ENCODE data around the gene TLR9.

The TLR9 gene

GRCh38 chr3:52246728-52247408 is 21.4 kb upstream of the TLR9 start:
- no peak for DNase-seq (ENCODE audit: low spot score)

DNA sequence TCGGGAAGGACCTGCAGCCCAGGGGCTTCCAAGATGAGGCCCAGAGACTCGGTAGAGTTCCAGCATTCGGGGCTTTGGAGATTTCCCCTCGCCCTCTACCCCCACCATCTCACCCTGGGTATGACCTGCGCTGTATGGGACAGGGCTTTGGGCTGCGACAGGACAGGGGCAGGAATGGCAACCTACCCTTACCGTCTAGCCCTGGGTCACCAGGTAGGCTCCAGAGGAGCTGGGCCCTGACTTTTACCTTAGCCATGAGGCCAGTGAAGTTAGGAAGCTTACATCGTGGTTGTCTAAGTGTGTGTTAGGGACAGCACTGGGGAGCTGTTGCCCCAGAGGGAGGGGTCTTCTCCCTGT is 20.8 kb upstream of the TLR9 start:
- no peak for DNase-seq (ENCODE audit: low spot score)

DNA sequence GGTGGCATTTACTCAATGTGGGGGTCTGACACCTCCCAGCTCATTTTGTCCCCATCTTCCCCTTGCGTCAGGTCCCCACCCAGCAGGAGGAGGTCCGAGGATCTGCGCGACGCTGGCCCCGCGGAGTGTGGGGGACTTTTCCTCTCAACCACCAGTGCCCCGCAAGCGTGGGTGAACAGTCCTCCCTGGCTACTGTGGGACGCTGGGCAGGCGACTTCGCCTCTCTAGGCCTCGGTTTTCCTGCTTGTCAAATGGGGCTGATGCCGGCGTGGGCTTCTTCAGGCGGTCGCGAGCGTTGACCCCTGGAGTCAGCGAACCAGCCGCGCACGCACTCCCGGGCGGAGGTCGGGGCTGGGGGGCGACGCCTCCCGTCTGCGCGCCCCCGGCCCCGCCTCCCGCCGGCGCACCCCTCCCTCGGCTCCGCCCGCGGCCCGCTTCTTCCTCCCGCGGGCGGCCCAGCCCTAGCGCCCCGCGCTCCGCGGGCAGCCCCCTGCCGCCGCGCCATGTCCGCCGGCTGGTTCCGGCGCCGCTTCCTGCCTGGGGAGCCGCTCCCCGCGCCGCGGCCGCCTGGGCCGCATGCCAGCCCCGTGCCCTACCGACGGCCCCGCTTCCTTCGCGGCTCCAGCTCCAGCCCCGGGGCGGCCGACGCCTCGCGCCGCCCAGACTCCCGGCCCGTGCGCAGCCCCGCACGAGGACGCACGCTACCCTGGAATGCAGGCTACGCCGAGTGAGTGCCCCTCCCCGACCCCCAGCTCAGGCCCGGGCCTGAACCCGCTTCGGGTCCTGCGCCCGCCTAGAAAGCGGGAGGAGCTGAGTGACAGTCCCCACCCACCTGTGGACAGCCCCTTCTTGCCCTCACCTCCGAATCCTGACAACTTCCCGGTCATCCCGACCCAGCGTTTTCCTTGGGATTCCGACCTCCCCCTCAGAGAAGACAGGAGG is 20.1 kb upstream of the TLR9 start, which contains the start of gene PPM1M:
TSS of gene PPM1M (plus strand) at position 438 of the 942 bp plus-strand sequence. CDS start at position 504, 66 bp downstream.
- peak; percentile 71 for DNase-seq (ENCODE audit: low spot score)

- no peak for DNase-seq (ENCODE audit: low spot score)
Measured at GRCh38 chr3:52243791-52244628, 18.6 kb upstream of the TLR9 start.

DNA sequence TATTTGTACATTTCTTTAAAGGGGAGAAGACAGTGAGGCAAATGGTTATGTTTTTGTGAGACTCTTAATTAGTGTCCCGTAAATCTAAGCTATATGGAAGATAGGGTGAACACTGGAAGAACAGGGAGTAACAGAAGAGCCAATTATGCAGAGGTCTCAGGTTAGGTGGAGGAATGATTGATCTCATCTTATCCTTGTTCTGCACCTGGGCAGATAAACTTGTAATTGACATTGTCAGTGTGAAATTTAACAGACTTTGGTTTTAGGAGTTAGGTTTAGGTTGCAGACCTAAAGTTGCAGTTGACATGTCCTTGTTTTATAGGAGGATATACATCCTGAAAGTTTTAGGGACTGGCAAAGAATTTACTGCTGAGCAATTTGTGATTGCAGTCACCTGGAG is 16.6 kb upstream of the TLR9 start:
- no peak for DNase-seq (ENCODE audit: low spot score)

GRCh38 chr3:52240886-52241370 is 15.5 kb upstream of the TLR9 start:
- DNase-seq (ENCODE audit: low spot score) = no peak

DNA sequence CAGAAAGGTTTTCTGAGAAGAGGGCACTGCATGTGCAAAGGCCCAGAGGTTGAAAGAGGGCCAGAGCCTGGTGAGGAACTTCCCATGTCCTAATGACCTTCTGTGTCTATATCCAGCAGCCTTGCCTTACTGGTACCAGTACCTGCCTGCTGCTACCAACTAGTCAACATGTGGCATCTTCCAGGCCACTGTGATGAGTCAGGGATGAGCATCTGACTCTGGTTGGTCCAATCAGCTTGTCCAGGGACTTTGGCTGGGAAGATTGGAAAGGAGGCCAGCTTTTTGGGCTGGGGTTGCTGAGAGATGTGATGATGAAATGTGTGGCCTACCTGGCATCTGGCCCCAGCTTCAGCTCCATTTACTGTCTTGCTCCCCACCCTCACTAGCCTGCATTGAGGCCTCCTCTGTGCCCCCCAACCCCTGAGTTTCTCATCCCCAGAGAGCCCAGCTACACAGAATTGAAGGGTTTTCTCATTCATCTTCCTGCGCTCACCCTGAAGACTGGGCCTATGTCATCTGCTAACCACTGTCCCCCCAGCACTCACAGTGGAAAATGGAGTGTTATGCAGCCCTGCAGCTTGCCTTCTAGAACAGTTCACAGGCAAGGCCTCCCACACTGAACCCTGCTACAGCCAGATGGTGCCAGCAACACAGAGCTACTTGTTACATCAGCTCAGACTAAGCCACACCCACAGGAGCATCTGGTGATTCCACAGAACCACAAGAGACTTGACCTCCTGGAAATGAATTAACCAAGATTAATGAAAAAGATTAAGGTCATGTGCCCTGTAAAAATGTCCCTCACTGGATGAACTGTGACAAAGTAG is 14.8 kb upstream of the TLR9 start:
- no peak for DNase-seq (ENCODE audit: low spot score)

DNA sequence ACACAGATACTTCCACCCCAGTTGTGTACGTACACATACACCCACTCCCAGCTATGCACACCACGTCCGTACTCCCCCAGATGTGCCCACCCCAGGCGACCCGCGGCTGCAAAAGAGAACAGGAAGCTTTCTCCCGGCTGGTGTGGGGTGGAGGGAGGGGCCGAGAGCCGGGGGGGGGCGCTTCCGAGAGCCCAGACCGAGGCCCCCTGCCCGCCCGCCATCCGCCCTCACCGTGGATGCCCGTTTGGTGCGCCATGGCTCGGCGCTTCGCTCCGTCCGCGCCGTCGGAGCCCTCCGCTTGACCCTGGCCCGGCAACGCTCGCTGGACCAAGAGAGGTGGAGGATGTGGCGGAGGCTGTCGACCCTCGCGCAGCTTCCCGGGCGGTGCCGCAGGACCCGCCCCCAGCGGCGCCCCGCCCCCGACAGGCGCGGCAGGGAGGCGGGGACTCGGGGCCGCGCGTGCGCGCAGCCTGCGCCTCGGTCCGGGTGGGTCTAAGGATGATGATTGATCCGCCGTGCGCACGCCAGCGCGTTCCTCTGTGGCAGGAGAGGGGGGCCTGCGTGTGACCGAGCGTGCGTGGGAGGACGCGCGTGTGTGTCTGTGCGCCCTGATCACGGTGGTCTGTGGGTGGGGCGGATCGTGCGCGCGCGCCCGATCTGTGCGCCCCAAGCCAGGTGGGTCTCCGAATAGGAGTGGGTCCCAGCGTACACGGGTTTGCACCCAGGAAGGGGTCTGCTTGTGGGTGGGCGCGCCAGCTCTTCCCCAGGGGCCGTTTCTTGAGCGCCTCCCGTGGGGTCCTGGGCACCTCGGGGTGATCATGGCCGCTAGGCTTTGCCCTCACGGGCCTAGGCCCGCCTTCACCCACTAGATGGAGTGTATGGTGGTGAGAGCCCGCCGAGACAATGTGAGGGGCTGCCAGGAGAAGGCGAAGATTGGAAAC is 13.6 kb upstream of the TLR9 start, which contains the start of gene TWF2:
TSS of gene TWF2 (minus strand) at position 398 of the 941 bp plus-strand sequence. CDS start at position 256, 142 bp downstream.
- peak; percentile 76 for DNase-seq (ENCODE audit: low spot score)

GRCh38 chr3:52238193-52238760 is 12.8 kb upstream of the TLR9 start:
- no peak for DNase-seq (ENCODE audit: low spot score)

DNA sequence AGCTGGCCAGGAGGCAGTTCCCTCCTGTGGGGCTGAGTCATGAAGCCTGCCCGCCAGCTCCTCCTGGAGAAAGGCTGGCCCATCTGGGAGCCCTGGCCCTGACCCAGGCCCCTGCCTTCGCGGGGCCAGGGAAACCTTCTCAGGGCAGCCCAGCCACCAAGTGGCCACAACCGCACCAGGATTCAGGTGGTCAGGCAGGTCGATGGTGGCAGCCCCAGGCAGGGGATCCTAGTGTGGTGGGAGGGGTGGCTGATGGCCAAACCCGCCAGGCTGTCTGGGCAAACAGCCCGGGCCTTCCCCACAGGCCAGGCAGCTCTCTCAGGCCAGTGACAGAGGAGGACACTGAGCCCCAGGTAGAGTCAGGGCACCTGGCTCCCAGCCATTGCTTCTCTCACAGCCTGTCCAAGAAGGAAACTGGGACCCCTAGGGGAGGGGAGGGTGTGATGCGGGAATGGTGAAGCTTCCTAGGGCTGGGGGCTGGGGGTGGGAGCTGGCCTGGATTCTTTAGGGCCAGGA is 12.3 kb upstream of the TLR9 start:
- DNase-seq (ENCODE audit: low spot score) = peak; percentile 60

DNA sequence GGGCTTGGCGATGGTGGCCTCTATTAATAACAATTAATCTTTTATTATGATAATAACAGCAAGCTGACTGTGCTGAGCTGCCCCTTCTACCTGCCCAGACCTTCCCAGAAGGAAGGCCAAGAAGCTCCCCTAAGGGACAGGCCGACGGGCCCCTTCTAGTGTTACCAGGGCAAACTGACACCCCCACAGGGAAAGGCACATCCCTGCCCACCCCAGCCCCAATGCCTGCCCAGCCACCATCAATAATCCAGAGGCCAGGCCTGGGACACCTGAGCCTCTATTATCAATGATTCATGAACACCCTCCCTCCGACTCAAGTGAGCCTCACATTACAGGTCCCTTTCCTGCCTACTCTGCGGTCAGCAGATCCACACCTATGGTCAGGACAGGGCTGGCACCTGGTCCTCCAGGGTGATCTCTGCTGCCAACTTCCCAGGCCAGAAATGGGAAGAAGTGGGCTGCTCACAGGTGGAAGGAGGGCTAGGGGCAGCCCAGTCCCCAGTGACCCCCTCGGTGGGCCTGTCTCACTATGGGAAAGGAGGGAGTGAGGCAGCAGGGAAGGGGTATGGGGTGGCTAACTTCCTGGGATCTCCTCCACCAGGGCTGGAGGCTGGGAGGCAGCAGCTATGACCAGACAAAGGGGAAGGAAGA is 11.7 kb upstream of the TLR9 start:
- DNase-seq (ENCODE audit: low spot score) = no peak

DNA sequence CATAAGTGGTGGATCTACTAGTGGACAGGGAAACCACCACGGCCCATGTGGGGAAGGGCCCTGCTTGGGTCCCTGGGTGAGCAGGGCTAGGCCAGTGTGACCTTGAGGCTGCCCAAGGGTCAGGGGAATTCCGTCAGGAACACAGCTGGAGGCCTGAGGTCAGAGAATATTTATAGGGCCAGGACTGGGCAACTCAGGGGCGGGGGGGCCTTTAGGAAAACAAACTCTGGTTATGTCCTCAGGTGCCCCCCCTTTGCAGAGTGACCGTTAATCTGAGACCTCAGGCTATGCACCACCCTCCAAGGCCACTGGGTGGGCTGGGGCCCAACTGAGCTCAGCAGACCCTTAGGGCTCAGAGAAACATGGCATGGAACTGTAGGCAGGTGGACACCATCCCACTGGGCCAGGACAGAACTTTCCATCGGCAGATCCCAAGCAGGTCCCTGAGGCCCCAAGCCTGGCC is 11.0 kb upstream of the TLR9 start:
- no peak for DNase-seq (ENCODE audit: low spot score)

DNA sequence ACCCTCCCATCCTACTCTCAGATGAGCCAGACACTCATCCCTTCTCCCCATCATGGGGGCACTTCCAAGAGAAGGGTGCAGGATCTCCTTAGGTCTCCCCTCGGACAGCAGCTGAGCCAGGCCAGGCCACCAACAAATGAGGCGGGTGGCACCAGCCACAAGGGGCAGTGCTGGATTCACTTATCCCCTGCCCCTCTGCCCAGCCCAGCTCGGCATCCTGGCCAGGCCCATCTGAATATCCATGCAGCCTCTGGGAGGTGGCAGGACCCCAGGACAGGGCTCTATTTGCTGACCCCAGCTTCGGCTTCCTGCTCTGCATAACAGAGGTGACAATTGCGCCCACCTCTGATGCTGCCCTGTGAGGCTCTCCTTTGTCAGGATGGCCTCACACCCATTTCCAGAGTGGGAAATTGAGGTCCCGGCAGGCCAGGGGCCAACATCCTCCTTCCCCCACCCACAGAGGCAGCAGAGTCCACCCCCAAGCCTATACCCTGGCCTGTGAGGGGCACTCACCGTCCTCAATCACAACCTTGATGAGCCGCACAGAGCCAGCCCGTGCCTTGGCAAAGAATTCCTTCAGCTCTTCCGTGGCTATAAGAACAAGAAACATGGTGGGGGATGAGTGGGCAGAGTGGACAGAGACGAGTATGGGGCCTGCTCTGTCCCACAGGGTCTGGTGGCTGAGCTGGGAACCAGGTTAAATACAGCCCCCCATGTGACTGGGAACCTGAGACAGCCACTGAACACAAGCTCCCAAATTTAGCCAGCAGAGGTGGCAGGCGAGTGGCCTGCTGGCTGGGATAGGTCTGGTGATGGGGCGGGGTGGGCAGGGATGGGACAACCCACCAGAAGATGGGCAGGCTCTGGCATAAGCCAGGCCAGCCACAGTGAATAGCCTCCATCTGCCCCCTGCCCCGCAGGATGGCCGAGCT is 9.3 kb upstream of the TLR9 start:
- no peak for DNase-seq (ENCODE audit: low spot score)

DNA sequence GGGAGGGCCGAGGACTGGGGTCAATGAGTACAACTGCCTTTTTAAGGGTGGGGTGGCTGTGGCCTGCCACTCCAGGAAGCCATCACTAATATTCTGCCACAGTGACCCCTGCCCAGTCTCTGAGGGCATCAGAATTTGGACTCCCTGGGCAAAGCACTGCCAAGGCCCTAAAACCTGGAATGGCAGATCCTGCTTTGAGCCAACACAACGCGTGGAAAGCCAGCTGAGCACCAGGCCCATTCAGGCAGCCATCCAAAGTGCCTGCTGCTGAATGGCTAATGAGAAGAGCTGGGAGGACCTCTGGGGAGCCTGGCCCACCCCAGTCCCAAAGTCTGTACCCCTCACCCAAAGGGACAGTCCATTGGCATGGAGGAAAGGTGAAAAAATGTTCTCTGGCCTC is 8.5 kb upstream of the TLR9 start:
- DNase-seq (ENCODE audit: low spot score) = no peak

DNA sequence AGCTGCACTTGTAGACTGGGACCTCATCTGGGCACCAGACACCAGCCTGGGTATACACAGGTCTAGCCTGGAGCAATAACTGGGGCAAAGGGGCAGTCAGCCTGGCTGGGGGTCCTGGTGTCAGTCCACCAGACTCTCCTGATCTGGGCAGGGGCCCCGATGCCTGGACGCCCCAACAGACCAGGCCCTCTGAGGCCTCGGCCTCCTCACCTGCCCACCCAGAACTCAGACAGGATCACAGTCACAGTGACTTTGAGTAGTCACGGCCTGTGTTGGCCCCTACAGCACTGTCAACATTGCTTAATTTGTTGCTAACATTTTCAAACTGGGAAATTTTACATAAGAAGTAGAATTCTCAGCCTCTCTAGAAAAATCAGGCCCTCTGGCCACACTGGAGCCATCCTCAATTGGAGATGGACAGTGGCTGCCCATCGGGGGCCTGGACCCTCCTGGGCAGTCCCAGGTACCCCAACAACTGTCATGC is 7.7 kb upstream of the TLR9 start:
- DNase-seq (ENCODE audit: low spot score) = no peak

DNA sequence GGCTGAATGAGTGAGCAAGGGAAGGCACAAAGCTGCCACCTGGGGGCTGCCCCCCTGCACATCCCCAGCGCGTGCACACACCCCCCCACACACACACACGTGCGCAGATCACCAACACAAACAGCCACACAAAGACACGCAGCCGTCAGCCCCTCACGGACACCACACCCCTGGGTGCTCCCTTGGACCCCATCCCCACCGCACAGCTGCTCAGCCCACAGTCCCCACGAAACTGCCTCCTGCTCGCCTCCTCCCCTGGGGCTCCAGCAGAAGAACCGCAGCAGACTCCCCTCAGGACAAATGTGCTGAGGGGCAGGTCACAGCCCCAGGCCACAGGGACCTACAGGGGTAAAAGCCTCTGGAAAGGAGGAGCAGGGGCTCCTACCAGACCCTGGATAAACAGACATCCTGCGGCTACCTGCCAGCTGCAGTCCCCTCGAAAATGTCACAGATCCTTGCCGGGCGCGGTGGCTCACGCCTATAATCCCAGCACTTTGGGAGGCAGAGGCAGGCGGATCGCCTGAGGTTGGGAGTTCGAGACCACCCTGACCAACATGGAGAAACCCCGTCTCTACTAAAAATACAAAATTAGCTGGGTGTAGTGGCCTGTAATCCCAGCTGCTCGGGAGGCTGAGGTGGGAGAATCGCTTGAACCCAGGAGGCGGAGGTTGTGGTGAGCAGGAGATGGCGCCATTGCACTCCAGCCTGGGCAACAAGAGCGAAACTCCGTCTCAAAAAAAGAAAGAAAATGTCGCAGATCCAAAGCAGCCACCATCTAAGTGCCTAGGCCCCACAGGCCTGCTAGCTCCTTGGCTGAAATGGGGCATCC is 7.0 kb upstream of the TLR9 start:
- DNase-seq (ENCODE audit: low spot score) = no peak

All from kidney capillary endothelial cell (primary cell).